Left ventricle myocardium inferior (tissue), 1 donor: ENCODE measurements around the gene CCNF. TPM values are rescaled to one million over a fixed set of nuclear protein-coding genes. Genes with fewer than 3 reads are reported as not detected.

Experiments used
- DNase-seq: peaks from one replicate; pipeline ENCODE4 v3.0.0-alpha.2; 2020
- H3K27ac ChIP-seq: fragments of 200-600 bp; replicated peaks from 2 replicates; pipeline ENCODE4 v1.8.0; 2021
- H3K27me3 ChIP-seq: fragments of 200-600 bp; 2 replicates; pipeline ENCODE4 v1.8.0; 2021; ENCODE audit warnings: low read depth
- H3K36me3 ChIP-seq: fragments of 200-600 bp; 2 replicates; pipeline ENCODE4 v1.8.0; 2021
- H3K4me1 ChIP-seq: fragments of 200-600 bp; 2 replicates; pipeline ENCODE4 v1.8.0; 2021
- H3K4me3 ChIP-seq: fragments of 200-600 bp; 2 replicates; pipeline ENCODE4 v1.8.0; 2021; ENCODE audit warnings: mild to moderate bottlenecking, moderate library complexity
- H3K9me3 ChIP-seq: fragments of 200-600 bp; replicated peaks from 2 replicates; pipeline ENCODE4 v1.8.0; 2021
- CTCF ChIP-seq: fragments of 200-600 bp; IDR thresholded peaks from 2 replicates; pipeline ENCODE4 v1.8.0; 2021; ENCODE audit warnings: antibody characterized with exemption, mild to moderate bottlenecking, borderline replicate concordance
- intact Hi-C: fragments of 100-400 bp; cut with micrococcal nuclease; formaldehyde crosslinking; loops from one replicate; pipeline ENCODE4 v1.11.0; 2022
- total RNA-seq: library from RNA; stranded (reverse); fragmentation: NEBNext Ultra II Directional; extraction: Animal tissue kit (Norgen Biotek cat#: 25700); gene quantifications from one replicate; pipeline ENCODE4 v1.2.1, GENCODE V29; 2021
- donor health status: DM: no; HTN: yes; CAD: no; lungs with severe emphysema.

CCNF gene
- total RNA-seq, 1 donor from 2014 or later, result 0.96 TPM

- peak; percentile 60 for DNase-seq
- H3K4me1 ChIP-seq, result peaks cover 55% of the 10 kb centered on the region
- H3K27me3 ChIP-seq, result no peaks in the 10 kb centered on the region
- no peaks in the 10 kb centered on the region for H3K9me3 ChIP-seq
- H3K27ac ChIP-seq, result peak overlapping the region; percentile 27
- intact Hi-C loops, result no loop called here
- TF ChIP-seq CTCF, result no peak
- H3K4me3 ChIP-seq, result peak overlapping the region; percentile 24
- H3K36me3 ChIP-seq, result no peaks in the 10 kb centered on the region
Observed at GRCh38 chr16:2482708-2483534, 53.7 kb downstream of the CCNF start.

GRCh38 chr16:2483939-2484897 is 55.0 kb downstream of the CCNF start:
- Histone ChIP-seq H3K27me3 (no peaks in the 10 kb centered on the region), H3K4me1 (peaks cover 55% of the 10 kb centered on the region), H3K36me3 (no peaks in the 10 kb centered on the region), H3K4me3 (no peak overlapping the region), H3K27ac (no peak overlapping the region), H3K9me3 (no peaks in the 10 kb centered on the region)
- intact Hi-C loops, result no loop called here
- no peak for TF ChIP-seq CTCF
- DNase-seq, result no peak

GRCh38 chr16:2484898-2485508 is 55.8 kb downstream of the CCNF start:
- no peak overlapping the region for H3K4me3 ChIP-seq
- peak overlapping the region; percentile 75 for H3K27ac ChIP-seq
- no peaks in the 10 kb centered on the region for H3K27me3 ChIP-seq
- intact Hi-C loops, result no loop called here
- H3K4me1 ChIP-seq, result peaks cover 55% of the 10 kb centered on the region
- TF ChIP-seq CTCF, result no peak
- H3K36me3 ChIP-seq, result no peaks in the 10 kb centered on the region
- DNase-seq, result no peak
- H3K9me3 ChIP-seq, result no peaks in the 10 kb centered on the region

- Histone ChIP-seq H3K27ac (peak overlapping the region; percentile 75), H3K27me3 (no peaks in the 10 kb centered on the region), H3K9me3 (no peaks in the 10 kb centered on the region), H3K4me3 (peak overlapping the region; percentile 29), H3K36me3 (peaks cover 3% of the 10 kb centered on the region), H3K4me1 (peaks cover 55% of the 10 kb centered on the region)
- no peak for TF ChIP-seq CTCF
- intact Hi-C loops, result no loop called here
- DNase-seq, result no peak
Observed at GRCh38 chr16:2485811-2486507, 56.7 kb downstream of the CCNF start.
